ENCODE measurements around the gene CDHR5.
"Not testable (repeated sequence)": the region's sequence is repeated elsewhere in the genome, so short reads cannot be mapped to it uniquely, and the experiment has no call there.

Gene CDHR5

DNA sequence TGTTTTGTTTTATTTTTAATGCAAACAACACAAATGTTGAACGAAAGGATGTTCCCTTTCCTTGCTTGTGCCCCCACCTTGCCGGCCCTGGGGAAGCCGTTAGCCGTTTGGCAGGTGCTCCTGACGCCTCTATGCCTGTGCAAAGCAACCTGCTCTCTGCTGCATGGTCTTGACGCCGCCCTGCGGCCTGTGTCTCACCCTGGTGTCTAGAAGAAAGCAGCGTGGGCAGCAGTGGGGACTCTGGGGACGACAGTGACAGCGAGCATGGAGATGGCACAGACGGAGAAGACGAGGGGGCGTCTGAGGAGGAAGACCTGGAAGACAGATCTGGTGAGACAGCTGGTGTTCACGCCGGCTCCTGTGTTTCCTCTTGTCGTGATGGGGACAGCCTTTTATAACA is 43.0 kb downstream of the CDHR5 start:
- no peak for DNase-seq

DNA sequence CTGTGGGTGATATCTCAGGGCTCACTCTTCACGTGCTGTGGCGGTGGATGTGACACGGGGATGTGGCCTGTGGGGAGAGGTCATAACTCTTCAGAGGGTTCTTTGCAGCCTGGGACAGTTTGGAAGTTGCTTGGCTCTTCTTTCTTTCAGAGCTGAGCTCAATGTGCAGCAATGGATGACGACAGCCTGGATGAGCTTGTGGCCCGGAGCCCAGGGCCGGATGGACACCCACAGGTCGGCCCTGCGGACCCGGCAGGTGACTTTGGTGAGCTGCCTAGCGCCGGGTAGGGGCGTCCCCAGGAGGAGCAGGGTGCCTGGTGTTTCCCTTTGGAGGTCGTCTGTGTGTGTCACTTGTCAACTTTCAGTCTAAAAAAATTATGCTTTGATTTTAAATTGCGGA is 43.4 kb downstream of the CDHR5 start:
- DNase-seq, result no peak

DNA sequence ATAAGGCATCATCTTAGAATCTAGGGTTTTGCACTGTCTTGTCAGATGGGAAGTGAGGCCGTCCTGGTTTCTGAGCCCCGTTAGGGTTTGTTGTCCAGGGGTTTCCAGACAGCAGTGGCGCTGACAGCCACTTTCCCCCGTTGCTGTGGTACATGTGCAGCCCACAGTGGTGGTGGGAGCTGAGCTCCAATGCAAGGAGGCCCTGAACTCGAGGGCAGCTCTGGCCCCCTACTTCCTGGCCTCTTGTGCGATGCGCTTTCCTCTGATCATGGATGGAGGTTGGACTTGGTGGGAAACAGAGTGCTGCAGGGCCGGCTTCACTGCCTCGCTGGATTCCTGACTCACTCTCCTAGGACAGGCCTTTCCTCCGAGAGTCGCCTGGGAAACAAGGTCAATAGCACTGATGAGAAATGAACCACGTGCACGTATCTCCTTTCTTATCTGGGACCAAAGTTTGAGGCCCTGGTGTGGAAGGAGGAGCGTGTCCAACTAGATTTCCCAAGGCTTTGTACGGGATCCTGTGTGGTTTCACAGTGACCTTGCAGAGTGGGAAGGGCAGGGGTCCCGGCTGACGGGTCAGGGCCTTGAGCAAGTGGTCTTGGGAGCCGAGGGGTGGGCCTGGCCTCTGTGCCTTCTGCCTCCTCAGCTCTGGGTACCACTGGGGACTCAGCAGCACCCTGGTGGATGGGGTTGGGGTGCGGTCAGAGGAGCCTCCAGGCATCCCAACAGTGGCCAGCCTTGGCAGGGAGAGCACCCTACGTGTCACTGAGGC is 44.7 kb downstream of the CDHR5 start:
- no peak for DNase-seq

DNA sequence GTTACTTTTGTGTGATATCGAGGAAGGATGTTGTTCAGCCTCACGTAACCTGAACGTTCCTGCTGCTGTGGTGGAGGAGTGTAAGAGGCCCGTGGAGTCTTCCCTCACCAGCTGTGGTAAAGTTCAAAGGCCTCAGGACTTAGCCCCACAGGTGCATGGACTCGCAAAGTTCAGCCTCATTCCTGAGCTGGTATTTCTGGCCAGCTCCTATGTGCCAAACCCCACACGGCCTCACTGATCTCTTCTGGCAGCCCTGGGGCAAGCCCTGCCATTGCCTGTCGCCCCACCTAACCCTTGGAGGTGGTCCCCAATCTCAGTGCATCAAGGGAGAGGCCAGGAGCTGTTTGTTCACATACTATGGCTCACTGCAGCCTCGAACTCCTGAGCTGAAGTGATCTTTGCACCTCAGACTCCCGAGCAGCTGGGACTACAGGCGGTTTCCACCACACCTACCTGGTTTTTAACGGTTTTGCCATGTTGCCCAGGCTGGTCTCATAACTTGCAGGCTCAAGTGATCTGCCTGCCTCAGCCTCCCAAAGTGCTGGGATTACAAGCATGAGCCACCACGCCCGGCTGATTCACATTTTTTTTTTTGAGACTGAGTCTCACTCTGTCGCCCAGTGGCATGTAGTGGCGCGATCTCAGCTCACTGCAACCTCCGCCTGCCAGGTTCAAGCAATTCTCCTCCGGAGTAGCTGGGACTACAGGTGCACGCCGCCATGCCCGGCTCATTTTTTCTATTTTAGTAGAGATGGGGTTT is 46.3 kb downstream of the CDHR5 start:
- no peak for DNase-seq

DNA sequence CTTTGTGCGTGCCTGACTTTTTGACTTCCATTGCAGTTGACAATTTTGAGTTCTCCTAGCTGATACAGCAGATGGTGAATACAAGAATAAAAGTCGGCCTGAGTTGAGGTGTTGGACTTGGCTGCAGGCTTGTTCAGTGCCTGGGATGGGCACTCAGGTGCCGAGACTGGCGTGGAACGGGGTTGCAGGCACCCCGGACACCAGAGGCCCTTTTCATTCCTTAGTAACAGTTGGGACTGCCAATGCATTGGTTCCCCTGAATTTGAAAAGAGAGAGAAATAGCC is 47.2 kb downstream of the CDHR5 start:
- DNase-seq, result no peak

DNA sequence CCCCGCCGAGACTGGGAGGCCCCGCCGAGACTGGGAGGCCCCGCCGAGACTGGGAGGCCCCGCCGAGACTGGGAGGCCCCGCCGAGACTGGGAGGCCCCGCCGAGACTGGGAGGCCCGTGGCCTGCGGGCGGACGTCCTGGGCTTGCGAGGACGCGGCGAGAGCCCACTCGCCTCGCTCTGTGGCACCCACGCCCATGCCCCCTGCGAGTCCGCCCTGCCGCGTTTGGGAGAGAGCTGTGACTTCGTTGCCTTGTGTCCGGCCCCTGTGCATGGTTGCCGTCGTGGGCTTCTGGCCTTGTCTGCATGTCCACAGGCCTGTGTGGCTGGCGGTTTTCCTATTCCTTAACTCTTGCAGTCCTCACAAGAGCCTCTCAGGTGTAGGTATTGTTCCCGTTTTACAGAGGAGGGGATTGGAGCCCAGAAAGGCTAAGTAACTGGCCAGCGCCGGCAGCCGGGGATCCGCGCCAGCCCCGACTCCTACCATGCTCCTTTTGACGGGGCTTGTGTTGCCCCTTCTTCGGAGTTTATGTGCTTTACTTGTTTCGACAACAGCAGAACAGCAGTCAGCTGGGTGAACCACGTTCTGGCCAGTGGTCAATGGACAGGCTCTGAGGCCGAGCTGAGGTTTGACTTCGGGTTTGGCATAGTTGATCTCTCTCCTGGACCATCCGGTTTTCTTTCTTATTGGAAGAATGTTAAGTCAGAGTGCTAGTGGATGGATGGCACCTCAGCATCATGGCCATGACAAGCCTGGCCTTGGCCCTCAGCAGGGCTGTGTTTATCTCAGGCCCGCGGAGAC is 47.7 kb downstream of the CDHR5 start:
- DNase-seq, result peak; percentile 23

DNA sequence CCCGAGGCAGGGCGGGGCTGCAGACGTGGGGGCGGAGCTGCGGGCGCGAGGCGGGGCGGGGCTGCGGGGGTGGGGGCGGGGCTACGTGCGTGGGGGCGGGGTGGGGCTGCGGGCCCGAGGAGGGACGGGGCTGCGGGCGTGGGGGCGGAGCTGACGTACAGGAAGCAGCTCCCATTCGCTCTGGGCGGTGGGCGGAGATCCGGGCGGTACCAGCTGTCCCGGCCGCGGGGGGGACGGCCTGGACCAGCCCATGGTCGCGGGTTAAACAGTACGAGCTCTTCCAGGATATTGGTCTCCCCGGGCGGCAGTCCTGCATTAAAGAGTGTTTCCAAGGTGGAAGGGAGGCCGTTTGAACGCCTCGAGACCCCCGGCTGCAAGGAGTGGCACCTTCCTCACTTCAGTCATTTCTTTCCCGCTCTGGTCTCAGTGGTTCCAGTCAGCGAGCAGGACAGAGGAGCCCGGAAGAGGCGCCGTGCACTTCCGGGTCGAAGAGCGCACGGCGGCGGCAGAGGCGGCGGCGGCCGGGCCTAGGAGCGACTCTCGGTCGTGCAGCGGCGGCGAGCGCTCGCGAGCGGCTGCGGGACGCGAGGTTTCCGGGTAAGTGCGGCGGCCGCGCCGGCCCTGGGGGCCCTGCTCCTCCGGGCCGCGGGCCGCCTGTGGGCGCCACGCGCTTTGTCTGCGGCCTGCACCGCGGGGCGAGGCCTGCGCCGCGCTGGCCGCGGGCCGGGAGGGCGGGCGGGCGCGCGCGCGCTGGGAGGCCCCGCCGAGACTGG is 48.6 kb downstream of the CDHR5 start, which contains the start of gene PHRF1:
PHRF1 (plus strand) TSS at position 475 of the 773 bp plus-strand sequence. CDS start 5,043 bp downstream, outside the sequence.
- peak; percentile 96 for DNase-seq

DNA sequence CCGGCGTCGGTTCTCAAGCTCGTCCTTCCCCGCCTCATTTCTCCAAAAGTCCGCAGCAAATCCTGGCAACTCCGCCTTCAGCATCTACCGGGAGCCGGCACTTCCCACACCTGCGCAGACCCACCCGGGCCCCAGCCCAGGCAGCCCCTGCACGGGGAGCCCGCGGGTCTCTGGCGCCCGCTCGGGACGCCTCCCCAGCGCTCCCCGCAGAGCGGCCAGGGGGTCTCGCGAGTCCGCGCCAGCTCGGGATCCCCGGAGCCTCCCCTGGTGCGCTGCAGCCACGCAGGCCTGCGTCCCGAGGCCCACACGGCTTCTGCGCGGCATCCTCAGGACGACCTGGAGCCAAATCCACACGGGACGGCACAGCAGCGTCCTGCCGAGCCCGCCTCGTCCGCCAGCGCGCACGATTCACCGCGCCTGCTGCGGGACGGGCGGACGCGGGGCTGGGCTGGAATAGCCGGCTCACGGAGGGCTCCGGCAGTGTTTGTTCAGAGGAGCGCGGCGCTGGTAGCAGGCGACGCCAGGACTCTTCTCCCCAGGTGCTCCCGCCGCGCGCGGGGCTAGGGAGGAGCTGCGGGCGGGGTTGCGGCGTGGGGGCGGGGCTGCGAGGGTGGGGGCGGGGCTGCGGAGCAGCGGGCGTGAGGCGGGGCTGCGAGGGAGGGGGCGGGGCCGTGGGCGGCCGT is 49.3 kb downstream of the CDHR5 start:
- peak; percentile 95 for DNase-seq

DNA sequence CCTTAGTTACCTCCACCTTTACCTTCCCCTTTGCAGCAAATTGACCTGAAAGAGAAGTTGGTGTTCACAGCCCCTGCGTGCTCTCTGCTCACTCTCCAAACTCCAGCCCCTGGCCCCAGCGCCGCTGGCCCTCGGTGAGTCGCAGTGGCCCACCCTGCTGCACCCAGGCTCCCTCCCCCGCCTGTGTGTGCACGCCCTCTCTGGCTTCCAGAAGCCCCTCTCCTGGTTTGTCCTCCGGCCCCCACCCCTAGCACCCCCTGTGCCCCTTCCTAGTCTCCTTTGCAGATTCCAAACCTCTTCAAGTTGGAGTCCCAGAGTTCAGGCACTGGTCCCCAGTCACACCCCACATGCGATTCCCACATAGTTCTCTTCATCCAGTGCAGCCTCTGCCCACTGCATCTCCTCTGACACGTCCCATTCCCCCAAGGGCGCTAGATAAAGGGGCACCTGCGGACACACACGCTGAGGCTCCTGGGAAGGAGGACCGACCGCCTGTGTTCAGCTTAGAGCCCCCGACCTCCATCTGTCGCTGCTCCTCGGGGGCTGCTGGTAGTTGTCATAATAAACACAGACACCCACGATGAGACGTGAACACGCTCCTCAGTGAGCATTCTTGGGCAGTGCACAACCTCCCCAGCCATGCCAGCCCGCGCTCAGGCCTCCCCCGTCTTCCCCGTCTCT is 50.0 kb downstream of the CDHR5 start:
- DNase-seq, result peak; percentile 69

DNA sequence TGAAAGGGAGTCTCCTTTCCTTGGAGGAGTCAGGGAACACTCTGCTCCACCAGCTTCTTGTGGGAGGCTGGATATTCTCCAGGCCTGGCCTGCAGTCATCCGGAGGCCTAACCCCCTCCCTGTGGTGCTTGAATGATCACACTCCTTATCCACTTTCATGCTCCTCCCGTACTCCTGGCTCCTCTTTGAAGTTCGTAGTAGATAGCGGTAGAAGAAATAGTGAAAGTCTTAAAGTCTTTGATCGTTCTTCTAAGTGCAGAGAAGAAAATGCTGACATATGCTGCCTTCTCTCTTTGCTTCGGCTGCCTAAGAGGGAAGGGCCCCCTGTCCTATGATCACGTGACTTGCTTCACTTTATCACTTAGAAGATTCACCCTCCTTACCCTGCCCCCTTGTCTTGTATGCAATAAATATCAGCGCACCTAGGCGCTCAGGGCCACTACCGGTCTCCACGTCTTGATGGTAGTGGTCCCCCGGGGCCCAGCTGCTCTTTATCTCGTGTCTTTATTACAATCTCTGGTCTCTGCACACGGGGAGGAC is 50.7 kb downstream of the CDHR5 start:
- DNase-seq, result not testable (repeated sequence)

DNA sequence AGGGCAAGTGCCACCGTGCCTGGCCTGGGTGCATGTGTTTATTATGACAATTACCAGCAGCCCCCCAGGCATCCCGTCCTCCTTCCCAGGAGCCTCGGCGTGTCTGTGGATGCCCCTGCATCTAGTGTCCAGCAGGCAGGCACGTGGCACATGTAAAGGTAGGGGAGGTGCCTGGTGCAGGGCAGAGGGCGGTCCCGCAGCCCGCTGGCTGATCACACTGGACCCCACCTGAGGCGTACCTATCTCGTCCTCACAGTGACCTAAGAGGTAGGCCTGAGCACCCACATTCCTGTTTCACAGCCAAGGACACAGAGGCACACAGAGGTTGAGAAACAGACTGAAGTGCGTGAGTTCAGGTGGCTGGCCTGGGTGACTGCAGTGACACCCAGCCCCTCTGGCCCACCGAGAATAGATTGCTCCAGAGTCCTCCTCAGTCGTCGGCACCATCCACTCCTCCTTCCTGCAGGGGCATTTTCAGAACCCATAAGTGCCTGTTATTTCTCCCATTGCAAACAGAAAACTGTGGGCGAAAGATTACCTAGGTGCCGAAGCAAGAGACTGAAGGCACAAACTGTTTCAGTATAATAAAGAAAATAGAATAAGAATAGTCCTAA is 51.5 kb downstream of the CDHR5 start:
- DNase-seq, result no peak

DNA sequence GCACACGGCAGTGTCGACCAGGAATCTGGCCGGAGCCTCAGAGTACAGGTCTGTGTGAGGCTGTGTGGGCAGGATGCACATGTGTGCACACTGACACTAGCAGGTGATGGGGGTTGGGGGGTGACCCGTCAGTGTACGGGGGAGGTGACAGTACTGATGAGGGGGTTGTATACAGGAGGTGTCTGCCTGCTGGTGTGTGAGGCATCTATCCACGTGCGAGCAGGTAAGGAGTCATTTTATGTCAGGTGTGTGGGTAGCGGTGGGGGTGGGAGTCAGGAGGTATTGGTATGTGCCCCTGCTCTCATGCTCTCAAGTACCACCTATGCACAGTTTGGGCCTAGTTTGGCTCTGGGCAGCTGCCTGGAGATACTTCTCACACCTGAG is 53.0 kb downstream of the CDHR5 start:
- DNase-seq, result no peak

DNA sequence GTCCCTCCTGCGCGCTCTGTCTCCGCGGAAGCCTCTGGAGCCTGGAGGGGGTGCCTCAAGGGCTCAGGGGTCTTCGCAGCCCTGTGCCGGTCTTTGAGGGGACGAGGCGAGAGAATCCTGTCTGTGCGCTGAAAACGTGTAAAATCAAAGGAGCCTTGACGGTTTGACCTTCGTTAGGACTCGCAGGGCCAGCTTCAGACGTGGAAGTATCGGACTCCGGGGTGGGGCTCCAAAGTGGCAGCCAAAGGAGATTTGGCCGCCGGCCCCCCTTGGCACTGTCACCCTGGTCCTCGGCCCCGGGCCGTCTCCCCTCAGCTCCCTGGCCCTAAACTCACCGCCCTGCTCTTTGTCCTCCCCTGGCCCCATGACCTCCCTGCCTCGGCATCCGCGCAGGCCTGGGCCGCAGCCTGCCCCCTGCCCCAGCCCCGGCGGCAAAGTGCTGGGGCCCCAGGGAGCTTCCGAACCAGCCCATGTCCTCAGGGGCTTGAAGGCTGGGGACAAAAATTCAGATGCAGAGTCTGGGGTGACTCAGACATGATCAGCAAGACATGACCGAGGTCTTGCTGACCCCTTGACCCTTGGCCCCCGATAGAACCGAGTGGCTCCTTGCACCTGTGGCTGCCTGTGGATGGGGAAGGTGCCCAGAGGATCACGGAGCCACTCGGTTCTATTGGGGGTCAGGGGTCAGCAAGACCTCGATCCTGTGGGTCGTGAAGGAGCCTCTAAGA is 55.4 kb downstream of the CDHR5 start:
- no peak for DNase-seq

DNA sequence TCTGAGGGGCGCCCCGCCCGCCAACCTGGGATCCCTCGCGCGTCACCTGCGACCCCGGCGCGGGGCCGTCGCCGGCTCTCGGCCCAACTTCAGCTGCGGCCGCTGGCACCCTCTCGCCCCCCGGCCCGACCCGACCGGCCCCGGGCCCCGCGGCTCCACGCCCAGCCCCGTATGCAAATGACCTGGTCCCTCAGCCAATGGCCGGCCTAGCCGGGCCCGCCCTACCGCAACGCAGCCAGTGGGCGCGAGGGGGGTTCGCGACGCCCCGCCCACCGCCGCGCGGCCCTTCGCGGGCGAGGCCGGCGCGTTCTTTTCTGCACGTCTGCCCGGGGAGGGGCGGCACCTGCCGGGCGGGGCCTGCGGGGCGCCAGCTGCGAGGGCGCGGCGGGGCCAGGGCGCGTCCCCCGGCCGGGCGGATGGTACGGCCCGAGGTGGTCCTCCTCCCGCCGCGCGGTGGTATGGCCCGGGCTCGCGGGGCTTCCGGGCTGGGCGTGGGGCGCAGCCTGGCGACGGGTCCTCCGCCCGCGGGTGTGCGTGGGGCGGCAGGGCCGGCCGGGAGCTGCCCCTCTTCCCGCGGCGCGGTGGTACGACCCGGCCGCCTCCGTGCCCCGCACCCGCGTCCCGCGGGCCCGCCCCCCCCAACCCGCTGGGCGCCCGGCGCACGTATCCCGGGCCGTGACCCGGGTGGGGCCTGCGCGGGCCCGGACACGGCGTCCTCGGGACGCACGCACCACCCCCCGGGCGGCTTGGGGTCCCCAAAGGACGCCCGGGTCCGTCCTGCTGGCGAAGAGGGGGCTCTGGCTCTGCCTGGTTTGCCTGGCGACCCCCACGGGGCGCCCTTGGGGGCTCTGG is 56.2 kb downstream of the CDHR5 start:
- peak; percentile 99 for DNase-seq

DNA sequence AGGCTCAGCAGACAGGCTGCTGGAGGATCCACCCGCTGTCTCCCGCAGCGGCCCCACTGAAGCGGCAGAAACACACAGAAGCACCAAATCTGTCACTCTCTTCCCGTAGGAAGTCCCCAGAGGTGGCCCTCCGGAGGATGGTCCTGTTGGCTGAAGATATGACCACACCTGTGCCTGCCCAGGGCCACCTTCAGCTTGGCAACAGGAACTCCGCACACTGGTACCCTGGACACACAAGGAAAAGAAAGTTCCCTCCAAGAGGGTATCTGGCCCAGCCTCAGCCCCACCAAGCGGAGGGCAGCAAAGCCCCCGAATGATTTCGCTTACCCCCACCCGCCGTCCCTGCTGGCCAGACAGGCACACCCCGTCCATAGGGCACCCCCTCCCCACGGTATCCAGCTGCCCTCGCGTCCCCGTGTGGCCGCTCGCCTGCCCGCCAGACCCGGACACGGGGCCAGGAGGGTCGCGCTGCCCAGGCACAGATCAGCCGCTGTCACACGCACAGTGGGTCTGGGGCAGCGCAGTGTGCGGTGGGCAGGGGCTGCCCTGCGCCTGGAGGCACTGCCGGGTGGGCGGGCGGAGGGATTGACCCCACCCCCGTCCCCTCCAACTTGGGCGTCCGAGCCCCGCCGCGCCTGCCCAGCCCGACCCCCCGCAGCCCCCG is 57.0 kb downstream of the CDHR5 start:
- no peak for DNase-seq

DNA sequence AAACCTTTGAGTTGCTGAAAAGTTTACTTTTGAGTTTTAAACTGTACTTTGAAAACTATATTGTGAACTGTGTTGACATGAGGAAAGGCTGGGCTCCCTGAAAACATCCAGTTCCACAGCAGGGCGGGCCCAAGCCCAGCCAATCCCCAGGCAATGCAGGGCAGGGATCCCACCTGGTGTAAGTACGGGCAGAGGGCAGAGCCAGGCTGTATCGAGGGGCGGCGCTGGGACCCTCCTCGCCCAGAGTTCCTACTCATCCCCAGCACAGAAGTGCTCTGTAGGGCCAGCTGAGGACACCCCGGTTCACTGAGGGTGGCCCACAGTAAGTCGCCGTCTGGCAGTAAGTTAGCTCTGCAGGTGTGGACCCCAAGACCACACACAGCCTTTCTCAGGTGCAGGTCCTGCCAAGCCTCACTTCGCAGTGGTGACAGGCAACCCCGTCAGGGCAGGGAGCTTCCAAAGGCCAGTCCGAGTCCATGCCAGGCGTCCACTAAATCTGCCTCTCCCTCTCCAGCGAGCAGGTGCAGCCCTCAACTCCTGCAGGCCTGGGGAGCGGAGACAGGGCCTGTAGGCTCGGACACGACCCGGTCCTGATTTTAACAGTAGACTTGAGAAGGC is 57.6 kb downstream of the CDHR5 start:
- no peak for DNase-seq

All from NCI-H69 (cell line).